ENCODE results near the gene MCTP1.

The MCTP1 gene

DNA sequence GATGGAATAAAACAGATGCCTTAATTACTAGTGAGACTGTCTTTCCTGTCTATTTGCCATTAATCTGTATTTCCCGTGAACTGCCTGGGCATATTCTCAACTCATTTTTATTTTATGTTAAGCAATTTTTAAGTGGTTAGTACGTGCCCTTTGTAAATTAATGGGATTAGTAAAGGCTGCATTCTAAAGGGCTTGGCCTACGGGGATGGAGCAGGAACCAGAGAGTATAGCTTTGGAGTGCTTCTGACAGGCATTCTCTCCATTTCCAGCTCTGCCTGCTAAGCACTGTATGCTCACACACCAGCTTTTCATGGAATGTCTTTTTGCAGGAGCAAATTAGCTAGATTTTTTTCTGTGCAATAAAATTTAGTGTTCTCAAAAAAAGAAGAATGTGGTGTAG is 241.2 kb downstream of the MCTP1 start:
- ChIA-PET POLR2A (ENCODE audit: low non-redundant PET) (no interaction called here), CTCF (interaction anchor here (0.7 kb wide), 1 partner anchor 65 kb away, joined by 4 read pairs; no protein-coding TSS in a partner anchor)
- TF ChIP-seq, protein P1, sequence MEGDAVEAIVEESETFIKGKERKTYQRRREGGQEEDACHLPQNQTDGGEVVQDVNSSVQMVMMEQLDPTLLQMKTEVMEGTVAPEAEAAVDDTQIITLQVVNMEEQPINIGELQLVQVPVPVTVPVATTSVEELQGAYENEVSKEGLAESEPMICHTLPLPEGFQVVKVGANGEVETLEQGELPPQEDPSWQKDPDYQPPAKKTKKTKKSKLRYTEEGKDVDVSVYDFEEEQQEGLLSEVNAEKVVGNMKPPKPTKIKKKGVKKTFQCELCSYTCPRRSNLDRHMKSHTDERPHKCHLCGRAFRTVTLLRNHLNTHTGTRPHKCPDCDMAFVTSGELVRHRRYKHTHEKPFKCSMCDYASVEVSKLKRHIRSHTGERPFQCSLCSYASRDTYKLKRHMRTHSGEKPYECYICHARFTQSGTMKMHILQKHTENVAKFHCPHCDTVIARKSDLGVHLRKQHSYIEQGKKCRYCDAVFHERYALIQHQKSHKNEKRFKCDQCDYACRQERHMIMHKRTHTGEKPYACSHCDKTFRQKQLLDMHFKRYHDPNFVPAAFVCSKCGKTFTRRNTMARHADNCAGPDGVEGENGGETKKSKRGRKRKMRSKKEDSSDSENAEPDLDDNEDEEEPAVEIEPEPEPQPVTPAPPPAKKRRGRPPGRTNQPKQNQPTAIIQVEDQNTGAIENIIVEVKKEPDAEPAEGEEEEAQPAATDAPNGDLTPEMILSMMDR (conservative IDR thresholded peaks at IDR 0.05; ENCODE audit: low read depth): no peak
- H3K27ac ChIP-seq: no peak overlapping the region
- no peak for DNase-seq (ENCODE audit: low spot score)

DNA sequence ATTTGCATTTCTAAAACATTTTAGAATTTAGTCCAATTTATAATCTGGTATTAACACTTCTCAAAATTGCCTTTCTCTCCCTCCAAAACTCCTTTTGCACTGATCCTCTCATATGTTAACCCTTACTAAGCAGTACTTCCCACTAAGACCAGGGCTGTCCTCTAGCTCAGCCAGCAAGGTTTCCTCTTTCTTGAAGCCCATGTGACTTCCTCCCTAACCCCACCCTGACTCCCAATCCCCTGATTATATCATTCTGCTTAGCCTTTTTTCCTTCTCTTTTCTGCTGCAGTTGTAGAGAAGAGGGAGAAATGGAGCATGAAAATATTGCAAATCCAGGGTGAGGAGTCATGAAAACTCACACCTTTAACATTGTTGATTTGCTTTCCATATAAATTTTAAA is 241.7 kb downstream of the MCTP1 start:
- DNase-seq (ENCODE audit: low spot score): no peak
- ChIA-PET CTCF (interaction anchor here (0.6 to 0.7 kb wide), 2 partner anchors 65 to 1688 kb away, joined by 4 read pairs; no protein-coding TSS in a partner anchor), POLR2A (ENCODE audit: low non-redundant PET) (no interaction called here)
- TF ChIP-seq, protein P1 (conservative IDR thresholded peaks at IDR 0.05; ENCODE audit: low read depth): no peak
- no peak overlapping the region for H3K27ac ChIP-seq

DNA sequence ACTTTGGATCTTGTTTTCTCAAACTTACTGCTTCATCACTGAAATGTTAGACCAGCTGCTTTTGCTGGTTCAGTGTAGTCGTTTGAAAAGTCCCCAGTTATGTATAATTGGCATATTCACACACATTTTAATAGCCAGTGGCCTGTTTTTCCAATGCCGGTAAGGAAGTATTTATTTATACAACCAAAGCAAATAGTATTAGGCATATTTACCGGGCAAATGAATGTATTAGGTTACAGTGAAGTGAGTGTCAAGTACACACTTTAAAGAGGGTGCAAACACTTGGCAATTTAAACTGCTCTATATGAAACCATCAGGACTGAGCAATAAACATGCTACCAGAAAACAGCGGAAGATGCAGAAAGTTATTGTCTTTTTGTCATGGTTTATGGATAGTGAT is 242.9 kb downstream of the MCTP1 start:
- ChIA-PET POLR2A (ENCODE audit: low non-redundant PET) (no interaction called here), CTCF (no interaction called here)
- TF ChIP-seq, protein P1 (conservative IDR thresholded peaks at IDR 0.05; ENCODE audit: low read depth): no peak
- DNase-seq (ENCODE audit: low spot score): no peak
- no peak overlapping the region for H3K27ac ChIP-seq

DNA sequence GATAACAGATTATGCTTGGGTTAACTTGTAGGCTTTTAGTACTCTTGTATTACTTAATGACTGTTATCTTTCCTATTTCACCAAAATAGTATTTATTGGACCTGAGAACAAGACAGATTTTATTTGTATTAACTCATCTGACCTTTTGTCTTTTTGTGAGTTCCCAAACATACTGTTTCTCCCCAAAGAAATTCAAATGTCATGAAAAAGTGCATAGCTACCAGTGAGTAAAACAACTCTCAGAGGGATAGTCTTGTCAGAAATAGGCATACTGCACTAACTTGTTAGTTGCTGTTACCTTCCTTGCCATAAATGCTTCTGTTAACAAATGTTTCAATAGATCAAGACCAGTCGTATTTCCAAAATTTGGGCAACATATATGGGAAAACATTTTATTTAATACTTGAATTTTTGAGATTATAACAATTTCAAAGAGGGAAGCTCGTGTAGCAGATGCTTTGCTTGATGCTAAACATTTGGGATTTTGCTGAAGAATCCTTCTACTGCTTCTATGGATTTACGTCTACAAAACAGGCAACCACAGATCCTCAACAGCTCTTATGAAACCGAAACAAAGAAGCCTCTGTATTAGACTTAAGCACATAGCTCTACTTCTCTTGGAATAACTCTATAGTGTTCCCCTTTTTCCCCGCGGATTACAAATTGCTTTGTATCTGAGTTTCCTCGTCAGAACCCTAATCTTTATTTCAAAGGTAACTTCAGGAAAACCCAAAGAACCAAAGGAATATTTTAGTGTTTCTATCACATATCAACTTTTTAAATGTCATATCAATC is 248.8 kb downstream of the MCTP1 start:
- CTCF ChIA-PET: no interaction called here
- no peak for DNase-seq (ENCODE audit: low spot score)
- no peak overlapping the region for H3K27ac ChIP-seq
- TF ChIP-seq, protein P1 (conservative IDR thresholded peaks at IDR 0.05; ENCODE audit: low read depth): no peak
- POLR2A ChIA-PET (ENCODE audit: low non-redundant PET): no interaction called here

DNA sequence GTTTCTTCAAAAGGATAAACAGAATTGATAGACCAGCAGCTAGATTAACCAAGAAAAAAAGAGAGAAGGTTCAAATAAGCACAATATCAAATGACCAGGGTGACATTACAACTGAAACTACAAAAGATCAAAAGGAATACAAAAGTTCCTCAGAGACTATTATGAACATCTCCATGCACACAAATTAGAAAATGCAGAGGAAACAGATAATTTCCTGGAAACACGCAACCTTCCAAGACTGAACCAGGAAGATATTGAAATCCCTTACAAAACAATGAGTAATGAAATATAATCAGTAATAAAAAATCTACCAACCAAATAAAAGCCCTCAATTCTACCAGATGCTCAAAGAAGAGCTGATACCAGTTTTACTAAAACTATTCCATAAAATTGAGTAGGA is 252.1 kb downstream of the MCTP1 start:
- H3K27ac ChIP-seq: no peak overlapping the region
- ChIA-PET POLR2A (ENCODE audit: low non-redundant PET) (no interaction called here), CTCF (no interaction called here)
- TF ChIP-seq, protein P1 (conservative IDR thresholded peaks at IDR 0.05; ENCODE audit: low read depth): no peak
- no peak for DNase-seq (ENCODE audit: low spot score)

DNA sequence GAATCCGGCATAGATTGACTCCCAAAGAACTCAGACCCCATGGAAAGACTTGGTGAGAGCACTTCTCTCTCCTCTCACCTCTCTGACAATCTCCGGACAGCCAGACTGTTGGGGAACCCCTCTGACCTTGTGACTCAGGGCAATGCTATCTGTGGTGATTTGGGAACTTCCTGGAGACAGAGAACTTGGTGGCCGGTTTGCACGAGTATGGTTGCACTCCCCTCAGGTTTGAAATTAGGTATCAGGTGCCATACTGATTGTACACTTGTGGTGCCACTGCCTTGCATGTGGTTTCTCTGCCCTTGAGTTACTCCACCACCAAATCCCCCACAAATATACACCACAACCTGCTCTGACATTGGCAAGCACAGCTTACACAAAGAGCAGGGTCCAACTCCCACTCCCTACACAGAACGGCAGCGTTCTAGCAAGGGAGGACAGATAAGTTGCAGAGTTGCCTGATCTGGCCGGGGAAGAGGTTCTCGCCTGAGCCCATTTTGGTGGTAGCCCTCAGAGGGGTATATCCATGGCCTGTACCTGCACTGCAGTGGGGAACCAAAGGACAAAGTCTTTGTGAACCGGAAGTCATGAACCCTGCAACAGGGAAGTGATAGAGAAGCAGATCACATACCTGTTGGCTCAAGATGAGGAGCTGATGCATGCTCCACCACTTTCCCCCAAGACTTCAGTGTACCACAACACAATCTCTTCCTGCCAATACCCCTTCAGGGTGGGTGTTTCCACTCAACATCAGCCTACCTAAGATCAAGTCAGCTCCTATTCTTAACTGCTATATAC is 255.1 kb downstream of the MCTP1 start:
- TF ChIP-seq, protein P1 (conservative IDR thresholded peaks at IDR 0.05; ENCODE audit: low read depth): no peak
- peak; percentile 8 for DNase-seq (ENCODE audit: low spot score)
- ChIA-PET CTCF (interaction anchor here (0.8 kb wide), 1 partner anchor 40 kb away, joined by 4 read pairs; no protein-coding TSS in a partner anchor), POLR2A (ENCODE audit: low non-redundant PET) (no interaction called here)
- no peak overlapping the region for H3K27ac ChIP-seq

Measured in RWPE1 (cell line).